Ectodermal cell (in vitro differentiated cells): Measurements from ENCODE around the gene FNDC8.
"Not testable (repeated sequence)": the region's sequence is repeated elsewhere in the genome, so short reads cannot be mapped to it uniquely, and the experiment has no call there.

Experiments used
- H3K27ac ChIP-seq: 2 replicates; pipeline ENCODE4 v1.7.0; 2013; ENCODE audit warnings: mild to moderate bottlenecking, low read depth, low read length; ENCODE audit not compliant: insufficient read depth, poor library complexity, severe bottlenecking
- H3K27me3 ChIP-seq: 2 replicates; pipeline ENCODE4 v1.7.0; 2013; ENCODE audit warnings: mild to moderate bottlenecking, low read length; ENCODE audit not compliant: insufficient read depth, control insufficient read depth, poor library complexity, severe bottlenecking
- H3K36me3 ChIP-seq: one replicate; pipeline ENCODE4 v1.7.0; 2013; ENCODE audit warnings: low read length; ENCODE audit not compliant: control insufficient read depth, insufficient read depth
- H3K4me1 ChIP-seq: one replicate; pipeline ENCODE4 v1.7.0; 2013; ENCODE audit warnings: low read length; ENCODE audit not compliant: control insufficient read depth, insufficient read depth
- H3K4me3 ChIP-seq: 2 replicates; pipeline ENCODE4 v1.7.0; 2013; ENCODE audit warnings: low read depth, low read length, control low read depth; ENCODE audit not compliant: insufficient read depth
- H3K9me3 ChIP-seq: 2 replicates; pipeline ENCODE4 v1.7.0; 2013; ENCODE audit warnings: mild to moderate bottlenecking, low read length, moderate library complexity; ENCODE audit not compliant: control insufficient read depth
- WGBS, 2 experiments: methylation state at CpG; one replicate each; pipeline ENCODE4 v1.1.7; 2013; ENCODE audit warnings: missing lambda C conversion rate in 2 of 2; 5-methylcytosine and 5-hydroxymethylcytosine counted together

FNDC8 gene

DNA sequence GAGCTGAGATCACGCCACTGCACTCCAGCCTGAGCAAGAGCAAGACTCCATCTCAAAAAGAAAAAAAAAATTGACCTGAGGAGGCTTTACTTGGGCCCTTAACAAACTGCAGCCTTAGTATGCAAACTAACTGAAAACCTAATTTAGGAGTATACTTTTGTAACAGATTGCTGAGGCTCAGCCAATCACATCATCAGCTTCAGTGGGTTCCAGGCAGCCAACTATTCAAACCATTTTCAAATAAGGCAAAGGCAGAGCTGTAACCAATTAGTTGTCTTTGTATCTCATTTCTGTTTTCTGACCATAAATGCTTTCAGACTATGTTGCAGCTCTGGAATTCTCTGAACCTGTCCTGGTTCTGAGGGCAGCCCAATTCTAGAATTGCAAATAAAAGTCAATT, 25.7 kb upstream of the FNDC8 start:
- WGBS, 2 experiments, result 95% methylated on average over 1 of the region's 1 CpG
- Histone ChIP-seq H3K9me3 (no peaks in the 10 kb centered on the region), H3K4me3 (no peak overlapping the region), H3K27ac (no peak overlapping the region), H3K4me1 (no peaks in the 10 kb centered on the region), H3K36me3 (peaks cover 3% of the 10 kb centered on the region), H3K27me3 (no peaks in the 10 kb centered on the region)

DNA sequence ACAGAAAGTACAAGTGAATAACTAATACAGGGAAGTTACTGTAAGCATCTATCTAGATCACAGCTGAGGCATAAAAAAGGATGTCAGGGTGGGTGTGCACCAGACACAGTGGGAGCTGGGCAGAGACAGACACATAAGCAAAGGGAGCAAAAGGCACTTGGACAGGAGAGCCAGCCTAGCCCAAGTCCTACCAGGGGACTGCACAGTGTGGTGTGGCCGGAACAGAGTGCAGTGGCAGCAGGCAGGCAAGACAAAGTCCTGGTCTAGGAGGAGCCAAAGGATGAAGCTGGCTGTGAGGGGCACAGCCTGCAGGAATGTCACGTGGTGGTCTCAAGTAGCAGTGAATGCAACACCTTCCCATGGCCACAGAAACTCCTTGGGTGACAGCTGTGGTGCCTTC, 23.6 kb upstream of the FNDC8 start:
- Histone ChIP-seq H3K36me3 (peaks cover 8% of the 10 kb centered on the region), H3K27ac (no peak overlapping the region), H3K4me1 (no peaks in the 10 kb centered on the region), H3K4me3 (no peak overlapping the region), H3K9me3 (no peaks in the 10 kb centered on the region), H3K27me3 (no peaks in the 10 kb centered on the region)
- 83 to 84% methylated on average over 2 of the region's 2 CpGs for WGBS, 2 experiments

DNA sequence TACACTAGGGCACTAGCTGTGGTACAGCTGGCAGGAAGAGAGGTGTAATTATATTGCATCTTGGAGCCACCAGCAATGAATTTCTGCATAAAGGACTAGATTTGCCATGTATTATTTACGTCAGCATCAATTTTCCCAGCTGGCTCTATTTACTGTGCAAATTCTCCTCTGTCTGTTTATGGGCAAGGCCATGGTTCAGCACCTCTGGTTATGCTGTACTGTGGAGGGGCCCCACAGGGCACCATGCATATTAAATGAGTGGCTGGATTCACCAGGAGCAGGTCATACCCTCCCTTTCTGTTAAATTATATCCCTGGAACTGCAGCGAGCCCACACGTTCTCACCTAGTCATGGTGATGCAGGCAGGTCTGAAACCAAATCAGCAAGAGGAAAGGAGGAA, 21.5 kb upstream of the FNDC8 start:
- WGBS, 2 experiments, result 93 to 95% methylated on average over 3 of the region's 3 CpGs
- H3K9me3 ChIP-seq, result no peaks in the 10 kb centered on the region
- H3K36me3 ChIP-seq, result peaks cover 8% of the 10 kb centered on the region
- no peak overlapping the region for H3K4me3 ChIP-seq
- H3K27ac ChIP-seq, result no peak overlapping the region
- H3K27me3 ChIP-seq, result no peaks in the 10 kb centered on the region
- no peaks in the 10 kb centered on the region for H3K4me1 ChIP-seq

DNA sequence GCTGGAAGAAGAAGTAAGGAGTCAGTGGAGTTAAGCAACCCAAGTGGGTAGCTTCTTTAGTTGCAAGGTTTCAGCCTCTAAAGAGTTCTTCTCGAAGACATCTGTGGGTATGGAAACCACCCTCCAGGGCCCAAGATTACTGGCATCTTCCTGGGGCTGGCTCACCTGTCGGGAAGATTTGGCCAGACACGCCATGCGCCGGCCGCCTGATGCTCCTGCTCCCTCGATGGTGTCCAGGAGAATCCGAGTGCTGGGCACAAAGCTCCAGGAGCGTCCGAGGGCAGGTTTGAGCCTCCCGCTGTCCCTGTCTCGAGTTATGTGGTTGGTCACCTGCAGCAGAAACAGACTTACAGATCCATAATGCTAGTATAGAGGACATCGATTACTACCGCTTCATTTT, 20.4 kb upstream of the FNDC8 start:
- no peaks in the 10 kb centered on the region for H3K4me1 ChIP-seq
- H3K27me3 ChIP-seq, result no peaks in the 10 kb centered on the region
- no peak overlapping the region for H3K4me3 ChIP-seq
- 96% methylated on average over 14 of the region's 14 CpGs for WGBS, 2 experiments
- no peak overlapping the region for H3K27ac ChIP-seq
- peaks cover 11% of the 10 kb centered on the region for H3K36me3 ChIP-seq
- H3K9me3 ChIP-seq, result no peaks in the 10 kb centered on the region

DNA sequence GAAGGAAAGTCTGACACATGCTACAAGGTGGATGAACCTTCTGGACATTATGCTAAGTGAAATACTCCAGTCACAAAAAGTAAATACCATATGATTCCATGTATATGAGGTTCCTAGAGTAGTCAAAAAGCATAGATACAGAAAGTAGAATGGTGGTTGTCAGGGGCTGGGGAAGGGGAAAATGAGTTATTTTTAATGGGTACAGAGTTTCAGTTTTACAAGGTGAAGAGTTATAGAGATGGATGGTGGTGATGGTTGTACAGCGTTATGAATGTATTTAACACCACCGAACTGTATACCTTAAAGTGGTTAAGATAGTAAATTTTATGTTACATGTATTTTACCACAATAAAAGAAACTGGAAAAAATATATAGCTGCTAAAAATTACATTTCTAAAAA, 19.7 kb upstream of the FNDC8 start:
- no peaks in the 10 kb centered on the region for H3K4me1 ChIP-seq
- H3K27ac ChIP-seq, result no peak overlapping the region
- no peaks in the 10 kb centered on the region for H3K27me3 ChIP-seq
- H3K36me3 ChIP-seq, result peaks cover 11% of the 10 kb centered on the region
- H3K9me3 ChIP-seq, result no peaks in the 10 kb centered on the region
- 88 to 100% methylated on average over 1 of the region's 2 CpGs for WGBS, 2 experiments
- H3K4me3 ChIP-seq, result no peak overlapping the region

DNA sequence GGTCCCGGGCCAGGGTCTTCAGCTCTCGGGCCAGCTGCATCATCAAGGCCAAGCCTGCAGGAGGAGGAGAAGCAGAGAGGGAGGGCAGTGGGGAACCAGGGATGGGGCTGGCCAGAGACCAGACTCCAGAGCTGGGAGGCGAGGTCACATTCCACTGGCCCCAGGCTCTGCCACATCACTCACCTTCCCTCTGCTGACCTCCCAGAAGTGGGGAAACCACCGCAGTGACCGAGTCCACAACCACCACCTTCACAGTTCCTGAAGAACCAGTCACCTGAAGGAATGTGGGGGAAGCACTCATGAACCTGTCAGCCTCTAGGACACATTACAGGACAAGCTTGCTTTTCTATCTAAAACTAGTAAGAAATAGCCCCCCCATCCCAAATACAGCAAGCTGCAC, 18.1 kb upstream of the FNDC8 start:
- H3K4me3 ChIP-seq, result no peak overlapping the region
- WGBS, 2 experiments, result 93 to 98% methylated on average over 5 of the region's 5 CpGs
- no peaks in the 10 kb centered on the region for H3K27me3 ChIP-seq
- no peak overlapping the region for H3K27ac ChIP-seq
- no peaks in the 10 kb centered on the region for H3K9me3 ChIP-seq
- no peaks in the 10 kb centered on the region for H3K4me1 ChIP-seq
- H3K36me3 ChIP-seq, result peaks cover 11% of the 10 kb centered on the region

DNA sequence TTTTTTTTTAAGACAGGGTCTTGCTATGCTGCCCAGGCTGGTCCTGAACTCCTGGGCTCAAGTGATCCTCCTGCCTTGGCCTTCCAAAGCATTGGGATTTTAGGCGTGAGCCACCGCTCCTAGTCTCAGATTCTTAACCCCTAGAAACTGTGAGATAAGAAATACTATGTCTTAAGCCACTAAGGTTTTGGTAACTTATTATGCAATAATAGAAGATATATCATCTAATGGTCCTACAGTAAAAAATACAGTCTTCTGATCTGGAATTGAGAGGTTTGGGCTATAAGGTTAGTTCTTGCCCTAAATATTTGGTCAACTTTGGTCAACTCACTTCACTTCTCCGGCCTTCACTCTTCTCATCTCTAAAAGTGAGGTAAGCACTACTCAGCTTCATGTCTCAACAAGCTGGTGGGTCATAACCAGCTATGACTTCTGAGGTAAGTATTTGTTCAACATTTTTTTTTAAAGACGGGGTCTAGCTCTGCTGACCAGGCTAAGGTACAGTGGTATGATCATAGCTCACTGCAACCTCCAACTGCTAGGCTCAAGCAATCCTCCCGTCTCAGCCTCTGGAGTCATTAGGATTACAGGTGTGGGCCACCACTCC, 16.5 kb upstream of the FNDC8 start:
- 93 to 96% methylated on average over 5 of the region's 5 CpGs for WGBS, 2 experiments
- Histone ChIP-seq H3K27ac (no peak overlapping the region), H3K36me3 (peaks cover 9% of the 10 kb centered on the region), H3K9me3 (no peaks in the 10 kb centered on the region), H3K4me3 (no peak overlapping the region), H3K27me3 (no peaks in the 10 kb centered on the region), H3K4me1 (no peaks in the 10 kb centered on the region)

DNA sequence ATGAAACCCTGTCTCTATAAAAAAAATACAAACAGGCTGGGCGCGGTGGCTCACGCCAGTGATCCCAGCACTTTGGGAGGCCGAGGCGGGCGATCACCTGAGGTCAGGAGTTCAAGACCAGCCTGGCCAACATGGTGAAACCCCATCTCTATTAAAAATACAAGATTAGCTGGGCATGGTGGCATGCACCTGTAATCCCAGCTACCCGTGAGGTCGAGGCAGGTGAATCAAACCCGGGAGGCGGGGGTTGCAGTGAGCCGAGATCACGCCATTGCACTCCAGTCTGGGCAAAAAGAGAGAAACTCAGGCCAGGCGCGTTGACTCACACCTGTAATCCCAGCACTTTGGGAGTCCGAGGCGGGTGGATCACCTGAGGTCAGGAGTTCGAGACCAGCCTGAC, 10.6 kb upstream of the FNDC8 start:
- H3K27me3 ChIP-seq, H3K36me3 ChIP-seq, H3K27ac ChIP-seq, H3K4me3 ChIP-seq, H3K4me1 ChIP-seq, H3K9me3 ChIP-seq: not testable (repeated sequence)
- 92 to 95% methylated on average over 17 of the region's 17 CpGs for WGBS, 2 experiments

DNA sequence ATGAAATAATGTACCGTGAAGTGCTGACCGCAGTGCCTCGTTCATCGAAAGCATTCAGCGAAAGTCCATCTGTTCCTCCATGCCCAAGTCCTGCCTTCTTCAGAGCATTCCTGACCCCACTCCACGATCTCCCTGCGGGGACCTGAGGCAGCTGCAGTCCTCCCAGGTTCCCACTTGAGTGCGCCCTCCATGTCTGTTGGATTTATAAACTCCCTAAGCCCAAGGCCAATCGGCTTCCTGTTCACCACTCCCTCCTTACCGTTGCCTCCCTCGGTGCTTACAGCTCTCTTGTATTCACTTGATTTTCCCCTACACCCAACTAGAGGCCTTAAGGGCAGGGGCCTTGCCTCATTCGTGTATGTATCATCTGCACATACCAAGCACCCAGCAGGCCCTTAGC, 4.6 kb upstream of the FNDC8 start:
- Histone ChIP-seq H3K36me3 (no peaks in the 10 kb centered on the region), H3K27ac (no peak overlapping the region), H3K9me3 (no peaks in the 10 kb centered on the region), H3K4me1 (peaks cover 4% of the 10 kb centered on the region), H3K4me3 (no peak overlapping the region), H3K27me3 (peaks cover 18% of the 10 kb centered on the region)
- 79 to 82% methylated on average over 12 of the region's 12 CpGs for WGBS, 2 experiments

DNA sequence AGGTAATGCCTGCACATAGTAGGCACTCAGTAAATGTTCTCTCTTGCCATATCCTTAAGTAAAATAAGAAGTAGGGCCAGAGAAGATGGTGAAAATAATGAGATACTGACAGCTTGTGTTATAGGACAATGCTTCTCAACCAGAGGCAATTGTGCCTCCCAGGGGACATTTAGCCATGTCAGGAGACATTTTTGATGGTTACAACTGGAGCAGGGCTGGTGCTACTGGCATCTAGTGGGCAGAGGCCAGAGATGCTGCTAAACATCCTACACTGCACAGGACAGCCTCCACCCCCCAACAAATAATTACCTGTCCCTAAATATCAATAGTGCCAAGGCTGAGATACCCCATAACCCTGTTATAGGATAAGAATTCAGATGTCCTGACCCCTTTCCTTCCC, 3.4 kb upstream of the FNDC8 start:
- H3K4me3 ChIP-seq, result no peak overlapping the region
- H3K27me3 ChIP-seq, result peaks cover 22% of the 10 kb centered on the region
- no peaks in the 10 kb centered on the region for H3K36me3 ChIP-seq
- H3K9me3 ChIP-seq, result no peaks in the 10 kb centered on the region
- peaks cover 4% of the 10 kb centered on the region for H3K4me1 ChIP-seq
- H3K27ac ChIP-seq, result no peak overlapping the region
